SK-N-MC (cell line): ENCODE data around the gene APPBP2.

Experiments
- DNase-seq: peaks from one replicate; pipeline ENCODE4 v3.0.0-alpha.2; 2011; ENCODE audit warnings: low read depth, low spot score
- H3K27ac ChIP-seq: fragments of 200-600 bp; sonication (generic); 2 replicates; pipeline ENCODE4 v1.5.1; 2016; ENCODE audit warnings: mixed run types
- H3K36me3 ChIP-seq: fragments of 200-600 bp; sonication (generic); 2 replicates; pipeline ENCODE4 v1.6.1; 2017; ENCODE audit warnings: antibody characterized with exemption, low read length, mixed read lengths; ENCODE audit not compliant: insufficient read depth
- H3K4me3 ChIP-seq: fragments of 200-600 bp; sonication (generic); 2 replicates; pipeline ENCODE4 v1.5.1; 2016
- H3K9ac ChIP-seq: fragments of 200-600 bp; sonication (generic); 2 replicates; pipeline ENCODE4 v1.8.0; 2017; ENCODE audit warnings: mixed run types, mixed read lengths; ENCODE audit not compliant: insufficient read length
- H3K9me3 ChIP-seq: fragments of 200-600 bp; sonication (generic); 2 replicates; pipeline ENCODE4 v1.6.1; 2017; ENCODE audit warnings: low read depth, mild to moderate bottlenecking, antibody characterized with exemption, low read length, moderate library complexity, mixed read lengths
- EZH2 ChIP-seq: fragments of 200-600 bp; sonication (generic); IDR thresholded peaks from one replicate; pipeline ENCODE4 v1.6.1; 2017; ENCODE audit warnings: antibody characterized with exemption
- FOXP2 ChIP-seq: optimal IDR thresholded peaks from 2 replicates; pipeline ENCODE3; 2011; ENCODE audit warnings: mild to moderate bottlenecking, moderate library complexity; ENCODE audit not compliant: insufficient read depth; ENCODE audit errors: extremely low read length, control extremely low read depth
- POLR2AphosphoS5 ChIP-seq: IDR thresholded peaks from 2 replicates; pipeline ENCODE4 v1.6.1; 2012; ENCODE audit warnings: mild to moderate bottlenecking, low read depth, low read length, borderline replicate concordance

APPBP2 gene, protein sequence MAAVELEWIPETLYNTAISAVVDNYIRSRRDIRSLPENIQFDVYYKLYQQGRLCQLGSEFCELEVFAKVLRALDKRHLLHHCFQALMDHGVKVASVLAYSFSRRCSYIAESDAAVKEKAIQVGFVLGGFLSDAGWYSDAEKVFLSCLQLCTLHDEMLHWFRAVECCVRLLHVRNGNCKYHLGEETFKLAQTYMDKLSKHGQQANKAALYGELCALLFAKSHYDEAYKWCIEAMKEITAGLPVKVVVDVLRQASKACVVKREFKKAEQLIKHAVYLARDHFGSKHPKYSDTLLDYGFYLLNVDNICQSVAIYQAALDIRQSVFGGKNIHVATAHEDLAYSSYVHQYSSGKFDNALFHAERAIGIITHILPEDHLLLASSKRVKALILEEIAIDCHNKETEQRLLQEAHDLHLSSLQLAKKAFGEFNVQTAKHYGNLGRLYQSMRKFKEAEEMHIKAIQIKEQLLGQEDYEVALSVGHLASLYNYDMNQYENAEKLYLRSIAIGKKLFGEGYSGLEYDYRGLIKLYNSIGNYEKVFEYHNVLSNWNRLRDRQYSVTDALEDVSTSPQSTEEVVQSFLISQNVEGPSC

DNA sequence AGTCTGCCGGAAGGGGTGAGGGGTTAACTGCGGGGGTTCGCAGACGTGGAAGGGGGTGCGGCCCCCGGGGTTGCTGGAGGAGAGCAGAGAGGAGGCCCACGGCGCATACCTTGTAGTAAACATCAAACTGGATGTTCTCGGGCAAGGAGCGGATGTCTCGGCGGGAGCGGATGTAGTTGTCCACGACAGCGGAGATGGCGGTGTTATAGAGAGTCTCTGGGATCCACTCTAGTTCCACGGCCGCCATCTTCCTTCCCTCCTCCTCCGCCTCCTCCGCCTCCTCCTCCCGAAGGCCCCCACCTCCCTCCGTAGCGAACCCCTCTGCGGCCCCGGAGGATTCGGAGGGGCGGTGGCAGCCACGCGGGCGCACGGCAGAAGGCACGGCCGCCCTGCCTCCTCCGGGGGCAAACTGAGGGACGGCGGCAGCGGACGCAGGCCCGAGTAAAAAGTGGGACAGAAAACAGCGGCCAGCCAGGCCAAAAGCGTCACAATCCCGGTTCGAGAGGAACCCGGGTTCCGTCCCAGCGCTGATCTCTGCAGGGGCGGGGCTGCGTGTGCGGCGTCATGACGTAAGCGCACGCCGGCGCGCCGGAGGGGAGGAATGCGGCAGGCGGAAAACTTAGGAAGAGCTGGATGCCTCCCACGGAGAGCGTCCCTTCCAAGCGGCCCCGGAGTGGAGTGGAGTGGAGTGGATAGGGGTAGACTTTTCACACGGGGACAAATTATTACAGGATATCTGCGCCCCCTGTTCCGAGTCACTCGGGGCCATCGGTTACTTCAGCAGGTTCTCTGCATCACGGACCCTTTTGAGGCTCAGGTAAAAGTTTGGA lies at the start of gene APPBP2:
TSS of gene APPBP2 (minus strand) at position 558 of the 830 bp plus-strand sequence. CDS start at position 247, 311 bp downstream.
- Histone ChIP-seq H3K36me3 (no peaks in the 10 kb centered on the region), H3K4me3 (peak within 1 kb of the TSS; percentile 98), H3K9me3 (no peaks in the 10 kb centered on the region), H3K9ac (peak within 1 kb of the TSS; percentile 95), H3K27ac (peak within 1 kb of the TSS; percentile 95)
- peak; percentile 96 for TF ChIP-seq POLR2AphosphoS5
- TF ChIP-seq FOXP2, result no peak
- DNase-seq, result no peak

DNA sequence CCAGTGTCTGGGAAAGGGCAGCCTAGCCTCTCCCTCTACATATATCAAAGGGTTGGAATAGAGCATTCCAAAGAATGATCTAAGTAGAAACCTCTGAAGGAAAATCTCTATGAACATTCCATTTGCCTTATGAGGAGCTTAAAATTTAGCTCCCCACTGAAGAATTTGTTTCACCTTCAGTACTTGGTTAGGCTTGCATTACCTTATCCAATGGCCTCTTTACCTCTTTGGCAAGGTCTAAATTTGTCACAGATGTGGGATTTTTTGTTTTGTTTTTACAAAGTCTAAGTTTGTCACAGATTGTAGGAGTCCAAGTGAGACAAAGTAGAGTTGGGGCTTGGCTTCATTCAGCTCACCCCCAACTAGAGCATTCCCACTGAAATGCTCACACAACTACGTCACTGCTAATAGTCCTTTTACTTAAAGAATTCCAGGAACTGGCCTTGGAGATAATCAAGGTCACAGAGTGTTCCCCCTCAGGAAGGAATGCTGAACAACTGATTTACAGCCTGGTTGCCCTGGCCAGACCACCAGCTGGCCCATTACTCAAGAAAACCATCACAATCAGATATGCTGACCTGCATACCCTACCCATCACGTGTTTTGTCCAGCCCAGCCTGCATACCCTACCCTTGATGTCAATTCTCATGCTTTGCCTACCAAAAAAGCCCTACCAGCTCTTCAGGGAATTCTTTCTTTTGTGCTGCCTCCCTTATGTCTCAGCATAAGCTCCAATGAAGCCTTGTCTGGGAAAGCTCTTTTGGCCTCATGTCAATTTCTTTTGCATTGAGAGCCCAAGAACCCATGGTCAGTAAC lies 47.4 kb upstream of the APPBP2 start:
- Histone ChIP-seq H3K4me3 (no peak overlapping the region), H3K9ac (no peak overlapping the region), H3K27ac (no peak overlapping the region), H3K9me3 (no peaks in the 10 kb centered on the region), H3K36me3 (no peaks in the 10 kb centered on the region)
- no peak for DNase-seq
- TF ChIP-seq FOXP2 (no peak), POLR2AphosphoS5 (no peak)

DNA sequence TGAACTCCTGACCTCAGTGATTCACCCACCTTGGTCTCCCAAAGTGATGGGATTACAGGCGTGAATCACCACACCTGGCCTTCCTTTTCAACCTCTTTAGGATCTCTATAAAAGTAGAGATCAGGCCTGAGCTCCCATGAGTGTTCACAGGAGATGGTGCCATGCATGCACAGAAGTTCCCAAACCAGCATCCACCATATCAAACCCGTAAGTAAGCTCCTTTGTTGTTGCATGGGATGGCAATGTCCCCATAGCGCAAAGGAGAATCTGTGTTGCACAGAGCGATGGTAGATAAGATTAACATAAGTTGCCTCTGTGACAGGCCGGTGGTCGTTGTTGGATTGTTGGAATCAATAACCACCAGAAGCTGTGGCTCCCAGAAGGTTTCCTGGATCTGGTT lies 39.2 kb upstream of the APPBP2 start:
- H3K36me3 ChIP-seq, result no peaks in the 10 kb centered on the region
- DNase-seq, result no peak
- TF ChIP-seq FOXP2 (no peak), EZH2 (no peak)
- no peak overlapping the region for H3K27ac ChIP-seq
- no peak overlapping the region for H3K4me3 ChIP-seq
- no peaks in the 10 kb centered on the region for H3K9me3 ChIP-seq
- H3K9ac ChIP-seq, result no peak overlapping the region

DNA sequence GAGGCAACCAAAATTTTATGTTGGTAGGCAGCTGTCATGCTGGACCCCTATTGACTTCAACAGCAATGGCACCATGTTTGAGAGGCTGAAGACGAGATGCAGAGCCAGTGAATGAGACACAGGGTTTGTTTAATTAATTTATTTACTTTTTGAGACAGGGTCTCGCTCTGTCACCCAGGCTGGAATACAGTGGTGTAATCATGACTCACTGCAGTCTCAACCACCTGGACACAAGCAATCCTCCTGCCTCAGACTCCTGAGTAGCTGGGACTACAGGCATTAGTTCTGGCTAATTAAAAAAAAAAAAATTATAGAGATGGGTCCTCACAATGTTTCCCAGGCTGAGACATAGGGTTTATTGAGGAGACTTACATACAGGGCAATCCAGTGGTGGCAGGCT lies 37.7 kb upstream of the APPBP2 start:
- Histone ChIP-seq H3K27ac (no peak overlapping the region), H3K36me3 (no peaks in the 10 kb centered on the region), H3K4me3 (no peak overlapping the region), H3K9me3 (no peaks in the 10 kb centered on the region), H3K9ac (no peak overlapping the region)
- no peak for DNase-seq
- TF ChIP-seq FOXP2 (no peak), EZH2 (no peak), POLR2AphosphoS5 (no peak)

DNA sequence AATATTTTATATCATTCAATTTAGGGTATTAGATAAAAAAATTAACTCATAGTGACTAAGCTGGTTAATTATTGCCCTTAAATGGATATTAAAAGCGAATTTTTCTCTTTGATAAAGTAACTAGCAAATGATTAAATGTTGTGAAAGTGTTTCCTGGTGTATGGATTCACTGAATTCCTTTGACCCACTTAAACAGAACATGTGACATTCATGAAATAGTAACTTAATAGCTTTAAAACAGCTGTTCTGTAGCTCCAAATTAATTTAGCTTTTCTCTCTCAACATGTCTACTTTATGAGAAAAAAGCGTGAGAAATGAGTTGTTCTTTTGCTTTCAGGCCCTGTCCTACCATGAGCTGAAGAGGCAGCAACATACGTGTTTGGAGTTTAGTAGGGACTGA lies 36.4 kb upstream of the APPBP2 start:
- no peak for TF ChIP-seq EZH2
- no peak for TF ChIP-seq FOXP2
- no peak for TF ChIP-seq POLR2AphosphoS5
- peak overlapping the region; percentile 3 for H3K27ac ChIP-seq
- DNase-seq, result no peak

DNA sequence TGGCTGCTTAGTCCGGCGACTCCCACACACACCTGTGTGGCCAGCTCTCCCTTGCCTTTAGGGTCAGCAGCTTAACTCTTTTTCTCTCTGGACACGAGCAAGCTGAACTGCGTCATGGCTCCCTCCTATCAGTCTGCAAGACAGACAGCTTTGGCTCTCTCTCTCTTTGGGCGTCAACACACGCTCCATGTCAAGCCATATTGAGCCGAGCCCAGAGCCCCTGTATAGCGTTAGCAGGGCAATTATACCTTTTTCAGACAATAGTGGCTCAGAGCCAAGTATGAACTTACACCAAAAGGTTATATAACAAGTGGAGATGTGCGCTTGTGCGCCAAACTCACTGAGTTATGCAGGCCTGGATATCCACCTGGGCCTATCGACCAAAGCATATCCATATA lies 34.8 kb upstream of the APPBP2 start:
- no peak for TF ChIP-seq FOXP2
- no peak for TF ChIP-seq POLR2AphosphoS5
- no peak for TF ChIP-seq EZH2
- DNase-seq, result no peak
- Histone ChIP-seq H3K36me3 (no peaks in the 10 kb centered on the region), H3K27ac (no peak overlapping the region), H3K9me3 (no peaks in the 10 kb centered on the region), H3K9ac (no peak overlapping the region), H3K4me3 (no peak overlapping the region)

More for the DNA sequence above, 36.4 kb upstream of the APPBP2 start:
- no peaks in the 10 kb centered on the region for H3K9me3 ChIP-seq
- H3K36me3 ChIP-seq, result no peaks in the 10 kb centered on the region
- H3K9ac ChIP-seq, result no peak overlapping the region
- H3K4me3 ChIP-seq, result no peak overlapping the region

DNA sequence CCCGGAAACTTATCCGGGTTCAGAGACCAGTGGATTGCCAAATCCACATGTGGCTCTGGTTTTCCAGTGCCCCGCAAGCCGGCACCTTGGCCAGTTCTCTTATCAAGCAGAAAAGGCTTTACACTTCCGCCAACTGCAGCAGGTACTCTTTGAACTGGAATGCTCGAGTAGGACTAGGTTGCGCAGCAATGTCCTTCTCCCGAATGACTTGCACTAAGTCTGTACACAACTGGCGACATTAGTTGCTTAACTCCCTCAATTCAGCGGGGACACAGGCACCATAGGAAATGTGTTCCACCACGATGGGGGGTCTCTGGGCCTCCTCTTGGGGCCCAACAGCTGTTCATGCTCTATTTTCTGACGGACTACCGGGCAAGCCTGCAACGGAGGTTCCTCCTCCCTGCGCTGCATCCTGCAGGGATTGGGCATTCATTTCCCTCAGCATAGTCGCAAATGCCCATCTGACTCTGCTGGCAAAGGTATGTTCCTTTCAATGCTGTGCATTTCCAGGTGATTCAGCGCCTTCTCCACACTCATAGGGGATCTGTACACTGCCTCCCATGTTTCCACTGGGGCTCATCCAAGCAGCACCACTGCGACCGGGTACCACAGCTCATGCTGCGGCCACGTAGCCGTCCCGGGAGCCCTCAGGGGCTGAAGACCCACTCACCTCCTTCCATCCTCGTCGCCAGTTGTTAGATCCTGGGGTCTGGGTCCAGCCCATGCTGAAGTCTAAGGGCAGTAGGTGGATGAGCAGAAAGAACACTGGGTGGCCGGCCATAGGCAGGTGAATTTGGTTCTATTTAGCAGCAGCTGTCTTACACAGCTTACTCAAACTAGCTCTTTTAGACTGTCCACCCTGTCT lies 34.2 kb upstream of the APPBP2 start:
- Histone ChIP-seq H3K9ac (no peak overlapping the region), H3K9me3 (no peaks in the 10 kb centered on the region), H3K4me3 (no peak overlapping the region), H3K27ac (no peak overlapping the region), H3K36me3 (no peaks in the 10 kb centered on the region)
- no peak for DNase-seq
- TF ChIP-seq POLR2AphosphoS5 (no peak), EZH2 (no peak), FOXP2 (no peak)
